ENCODE results near the gene LIPH.

The LIPH gene

GRCh38 chr3:185540695-185541094 lies 11.7 kb downstream of the LIPH start:
- DNase-seq (ENCODE audit: low read depth in 1 of 2, low spot score in 1 of 2), result no peak

GRCh38 chr3:185539934-185540333 lies 12.5 kb downstream of the LIPH start:
- DNase-seq (ENCODE audit: low read depth in 1 of 2, low spot score in 1 of 2), result no peak

- DNase-seq (ENCODE audit: low read depth in 1 of 2, low spot score in 1 of 2), result no peak
Measured at GRCh38 chr3:185537369-185537970, 14.9 kb downstream of the LIPH start.

GRCh38 chr3:185534511-185534910 lies 17.9 kb downstream of the LIPH start:
- DNase-seq (ENCODE audit: low read depth in 1 of 2, low spot score in 1 of 2), result no peak

- no peak for DNase-seq (ENCODE audit: low read depth in 1 of 2, low spot score in 1 of 2)
Measured at GRCh38 chr3:185532901-185533300, 19.5 kb downstream of the LIPH start.

- no peak for DNase-seq (ENCODE audit: low read depth in 1 of 2, low spot score in 1 of 2)
Measured at GRCh38 chr3:185530856-185531255, 21.5 kb downstream of the LIPH start.

GRCh38 chr3:185528532-185528931 lies 23.9 kb downstream of the LIPH start:
- DNase-seq (ENCODE audit: low read depth in 1 of 2, low spot score in 1 of 2), result no peak

- DNase-seq (ENCODE audit: low read depth in 1 of 2, low spot score in 1 of 2), result no peak
Measured at GRCh38 chr3:185527364-185527763, 25.0 kb downstream of the LIPH start.

GRCh38 chr3:185526349-185526951 lies 25.9 kb downstream of the LIPH start:
- no peak for DNase-seq (ENCODE audit: low read depth in 1 of 2, low spot score in 1 of 2)

- DNase-seq (ENCODE audit: low read depth in 1 of 2, low spot score in 1 of 2), result no peak
Measured at GRCh38 chr3:185521349-185522138, 30.8 kb downstream of the LIPH start.

- DNase-seq (ENCODE audit: low read depth in 1 of 2, low spot score in 1 of 2), result no peak
Measured at GRCh38 chr3:185519021-185519420, 33.4 kb downstream of the LIPH start.

- no peak for DNase-seq (ENCODE audit: low read depth in 1 of 2, low spot score in 1 of 2)
Measured at GRCh38 chr3:185517387-185518130, 34.8 kb downstream of the LIPH start.

- DNase-seq (ENCODE audit: low read depth in 1 of 2, low spot score in 1 of 2), result no peak
Measured at GRCh38 chr3:185511711-185512110, 40.7 kb downstream of the LIPH start.

GRCh38 chr3:185508335-185508991 lies 43.9 kb downstream of the LIPH start:
- no peak for DNase-seq (ENCODE audit: low read depth in 1 of 2, low spot score in 1 of 2)

GRCh38 chr3:185507883-185508282 lies 44.5 kb downstream of the LIPH start:
- DNase-seq (ENCODE audit: low read depth in 1 of 2, low spot score in 1 of 2), result no peak

- DNase-seq (ENCODE audit: low read depth in 1 of 2, low spot score in 1 of 2), result no peak
Measured at GRCh38 chr3:185504636-185505035, 47.8 kb downstream of the LIPH start.

- DNase-seq (ENCODE audit: low read depth in 1 of 2, low spot score in 1 of 2), result no peak
Measured at GRCh38 chr3:185503521-185503920, 48.9 kb downstream of the LIPH start.

GRCh38 chr3:185502987-185503386 lies 49.4 kb downstream of the LIPH start:
- no peak for DNase-seq (ENCODE audit: low read depth in 1 of 2, low spot score in 1 of 2)

- peak; percentile 79 to 82 for DNase-seq (ENCODE audit: low read depth in 1 of 2, low spot score in 1 of 2)
Measured at GRCh38 chr3:185498503-185499396, 53.6 kb downstream of the LIPH start, which contains the start of gene TMEM41A. TSS of gene TMEM41A (minus strand) at chr3:185499035. CDS start at chr3:185498961, 74 bp downstream.

GRCh38 chr3:185490241-185490640 lies 62.1 kb downstream of the LIPH start:
- no peak for DNase-seq (ENCODE audit: low read depth in 1 of 2, low spot score in 1 of 2)

Measured in activated T-helper 1 cell treated with anti-CD3 and anti-CD28 coated beads, Interleukin-2, amount 50 U/mL, for 16 hours (primary cell).